Mucosa of rectum (tissue), 2 donors: ENCODE data around the gene GNB5.
"Not testable (repeated sequence)": the region's sequence is repeated elsewhere in the genome, so short reads cannot be mapped to it uniquely, and the experiment has no call there.

Experiments used
- H3K27ac ChIP-seq, 2 donors: one replicate each; pipeline ENCODE4 v1.7.0; 2013; ENCODE audit warnings: inconsistent platforms in 2 of 2, low read depth in 2 of 2, low read length in 2 of 2
- H3K27me3 ChIP-seq, 2 donors: one replicate each; pipeline ENCODE4 v1.7.0; 2013; ENCODE audit warnings: low read length in 2 of 2; ENCODE audit not compliant: control insufficient read depth in 2 of 2, insufficient read depth in 2 of 2
- H3K36me3 ChIP-seq, 2 donors: one replicate each; pipeline ENCODE4 v1.7.0; 2013; ENCODE audit warnings: low read length in 2 of 2; ENCODE audit not compliant: control insufficient read depth in 2 of 2, insufficient read depth in 2 of 2
- H3K4me1 ChIP-seq, 2 donors: one replicate each; pipeline ENCODE4 v1.7.0; 2013; ENCODE audit warnings: low read length in 2 of 2, mild to moderate bottlenecking in 1 of 2; ENCODE audit not compliant: control insufficient read depth in 2 of 2, insufficient read depth in 2 of 2
- H3K4me3 ChIP-seq, 2 donors: one replicate each; pipeline ENCODE4 v1.7.0; 2013; ENCODE audit warnings: low read length in 2 of 2
- H3K9ac ChIP-seq, 2 donors: one replicate each; pipeline ENCODE4 v1.7.0; 2013; ENCODE audit warnings: low read length in 2 of 2, low read depth in 1 of 2, mild to moderate bottlenecking in 1 of 2
- H3K9me3 ChIP-seq, 2 donors: one replicate each; pipeline ENCODE4 v1.7.0; 2013; ENCODE audit warnings: low read length in 2 of 2; ENCODE audit not compliant: control insufficient read depth in 2 of 2
- donor health status: healthy.
- donor health status: Normal muscosa, but diverticular disease.

The GNB5 gene

GRCh38 chr15:52083037-52083359 is 108.2 kb downstream of the GNB5 start:
- not testable (repeated sequence) for H3K27ac ChIP-seq, H3K27me3 ChIP-seq, H3K9me3 ChIP-seq, H3K9ac ChIP-seq, H3K4me3 ChIP-seq, H3K36me3 ChIP-seq
- H3K4me1 ChIP-seq = peaks cover 14 to 22% of the 10 kb centered on the region in 2 donors

GRCh38 chr15:52082197-52083036 is 108.8 kb downstream of the GNB5 start:
- H3K27ac ChIP-seq = no peak overlapping the region
- no peaks in the 10 kb centered on the region for H3K27me3 ChIP-seq
- no peak overlapping the region for H3K9ac ChIP-seq
- H3K4me3 ChIP-seq = no peak overlapping the region
- no peaks in the 10 kb centered on the region for H3K36me3 ChIP-seq
- peaks cover 14 to 24% of the 10 kb centered on the region in 2 donors for H3K4me1 ChIP-seq
- peaks cover 2 to 4% of the 10 kb centered on the region in 2 donors for H3K9me3 ChIP-seq

GRCh38 chr15:52080706-52081392 is 110.3 kb downstream of the GNB5 start:
- Histone ChIP-seq H3K4me3 (no peak overlapping the region), H3K9ac (no peak overlapping the region), H3K36me3 (no peaks in the 10 kb centered on the region), H3K27me3 (no peaks in the 10 kb centered on the region), H3K4me1 (peaks cover 22 to 34% of the 10 kb centered on the region in 2 donors), H3K9me3 (no peaks in the 10 kb centered on the region), H3K27ac (no peak overlapping the region)

- no peak overlapping the region for H3K4me3 ChIP-seq
- no peaks in the 10 kb centered on the region for H3K9me3 ChIP-seq
- no peak overlapping the region for H3K9ac ChIP-seq
- no peak overlapping the region for H3K27ac ChIP-seq
- peaks cover 22 to 34% of the 10 kb centered on the region in 2 donors for H3K4me1 ChIP-seq
- no peaks in the 10 kb centered on the region for H3K27me3 ChIP-seq
- H3K36me3 ChIP-seq = no peaks in the 10 kb centered on the region
These were observed 111.2 kb downstream of the GNB5 start for GRCh38 chr15:52080031-52080430.

GRCh38 chr15:52078876-52079700 is 112.1 kb downstream of the GNB5 start:
- Histone ChIP-seq H3K4me3 (no peak overlapping the region), H3K27me3 (no peaks in the 10 kb centered on the region)

GRCh38 chr15:52078197-52078875 is 112.9 kb downstream of the GNB5 start:
- no peaks in the 10 kb centered on the region for H3K9me3 ChIP-seq
- H3K4me1 ChIP-seq = peaks cover 18 to 29% of the 10 kb centered on the region in 2 donors
- no peaks in the 10 kb centered on the region for H3K36me3 ChIP-seq
- no peak overlapping the region for H3K4me3 ChIP-seq
- H3K9ac ChIP-seq = no peak overlapping the region
- H3K27ac ChIP-seq = no peak overlapping the region
- no peaks in the 10 kb centered on the region for H3K27me3 ChIP-seq

More at GRCh38 chr15:52078876-52079700, 112.1 kb downstream of the GNB5 start:
- Histone ChIP-seq H3K4me1 (peaks cover 22 to 34% of the 10 kb centered on the region in 2 donors), H3K36me3 (no peaks in the 10 kb centered on the region), H3K27ac (no peak overlapping the region), H3K9me3 (no peaks in the 10 kb centered on the region), H3K9ac (no peak overlapping the region)

GRCh38 chr15:52076889-52077781 is 114.1 kb downstream of the GNB5 start:
- no peaks in the 10 kb centered on the region for H3K9me3 ChIP-seq
- no peak overlapping the region for H3K4me3 ChIP-seq
- peak overlapping the region in 1 of 2 donors; percentile 84 for H3K27ac ChIP-seq
- no peaks in the 10 kb centered on the region for H3K36me3 ChIP-seq
- peak overlapping the region in 1 of 2 donors; percentile 54 for H3K9ac ChIP-seq
- H3K4me1 ChIP-seq = peaks cover 15 to 26% of the 10 kb centered on the region in 2 donors
- no peaks in the 10 kb centered on the region for H3K27me3 ChIP-seq

- Histone ChIP-seq H3K9ac (peak overlapping the region in 1 of 2 donors; percentile 61), H3K4me3 (peak overlapping the region; percentile 25 to 49), H3K27ac (peak overlapping the region; percentile 54 to 77), H3K9me3 (no peaks in the 10 kb centered on the region), H3K36me3 (no peaks in the 10 kb centered on the region), H3K4me1 (peaks cover 42 to 57% of the 10 kb centered on the region in 2 donors), H3K27me3 (no peaks in the 10 kb centered on the region)
These were observed 119.6 kb downstream of the GNB5 start for GRCh38 chr15:52071570-52071969.

GRCh38 chr15:52069559-52069958 is 121.6 kb downstream of the GNB5 start:
- no peaks in the 10 kb centered on the region for H3K27me3 ChIP-seq
- peak overlapping the region in 1 of 2 donors; percentile 18 for H3K9ac ChIP-seq
- no peaks in the 10 kb centered on the region for H3K9me3 ChIP-seq
- H3K36me3 ChIP-seq = peaks cover 2 to 3% of the 10 kb centered on the region in 2 donors
- peak overlapping the region; percentile 48 to 73 for H3K27ac ChIP-seq
- peaks cover 40 to 54% of the 10 kb centered on the region in 2 donors for H3K4me1 ChIP-seq
- H3K4me3 ChIP-seq = no peak overlapping the region
